HepG2 (cell line): ENCODE results near the gene COX7A2L. TPM values are rescaled to one million over a fixed set of nuclear protein-coding genes. Genes with fewer than 3 reads are reported as not detected.

ENCODE experiments used
- AGO2 ChIP-seq: fragments of 200-400 bp; formaldehyde crosslinking; optimal IDR thresholded peaks from 2 replicates; pipeline ENCODE3; 2017; ENCODE audit warnings: mild to moderate bottlenecking, low read depth, low read length, moderate library complexity
- EEA1 ChIP-seq: sonication (generic); formaldehyde crosslinking; IDR thresholded peaks from 2 replicates; pipeline ENCODE4 v1.5.1; 2020; ENCODE audit warnings: mild to moderate bottlenecking, missing genetic modification reagents, borderline replicate concordance
- EP300 ChIP-seq, 3 experiments: sonication (generic) in 1 of 3; formaldehyde crosslinking in 1 of 3; IDR thresholded peaks; 2 replicates each; pipeline versions ENCODE4 v1.5.1 to v1.6.1; 2011 to 2020; ENCODE audit warnings: low read depth in 2 of 3, low read length in 2 of 3, borderline replicate concordance in 1 of 3, improper control_type of control experiment in 1 of 3, mild to moderate bottlenecking in 1 of 3, missing genetic modification reagents in 1 of 3, moderate library complexity in 1 of 3
- HNRNPUL1 ChIP-seq: fragments of 200-400 bp; formaldehyde crosslinking; IDR thresholded peaks from 2 replicates; pipeline ENCODE4 v1.6.1; 2017; ENCODE audit warnings: low read depth, mild to moderate bottlenecking, low read length, moderate library complexity
- JUN ChIP-seq: sonication (generic); formaldehyde crosslinking; IDR thresholded peaks from 2 replicates; pipeline ENCODE4 v1.4.0; 2020; ENCODE audit warnings: mild to moderate bottlenecking, missing genetic modification reagents
- KDM5A ChIP-seq: fragments of 200-600 bp; sonication (generic); IDR thresholded peaks from 2 replicates; pipeline ENCODE4 v1.7.0; 2018; ENCODE audit warnings: antibody characterized with exemption, mild to moderate bottlenecking, low read length, borderline replicate concordance
- LCORL ChIP-seq, 2 experiments: fragments of 450-650 bp in 1 of 2; sonication (generic) in 1 of 2; formaldehyde crosslinking in 1 of 2; IDR thresholded peaks; 2 replicates each; pipeline versions ENCODE4 v1.5.0 to v1.6.1; 2017 to 2020; ENCODE audit warnings: antibody characterized with exemption in 1 of 2, missing genetic modification reagents in 1 of 2
- PAWR ChIP-seq: sonication (generic); formaldehyde crosslinking; IDR thresholded peaks from 2 replicates; pipeline ENCODE4 v1.4.0; 2020; ENCODE audit warnings: missing genetic modification reagents, mild to moderate bottlenecking, borderline replicate concordance
- RXRB ChIP-seq: IDR thresholded peaks from 2 replicates; pipeline ENCODE4 v1.6.1; 2016; ENCODE audit warnings: borderline replicate concordance, missing genetic modification reagents, missing compliant biosample characterization
- SMYD3 ChIP-seq: sonication (generic); formaldehyde crosslinking; IDR thresholded peaks from 2 replicates; pipeline ENCODE4 v1.8.1; 2023; ENCODE audit warnings: mild to moderate bottlenecking, missing genetic modification reagents
- ZFAT ChIP-seq: sonication (generic); formaldehyde crosslinking; conservative IDR thresholded peaks from 2 replicates; pipeline ENCODE4 v1.8.1; 2023; ENCODE audit warnings: missing genetic modification reagents, inconsistent platforms
- ZMAT3 ChIP-seq: sonication (generic); formaldehyde crosslinking; conservative IDR thresholded peaks from 2 replicates; pipeline ENCODE4 v1.7.0; 2021; ENCODE audit warnings: missing genetic modification reagents
- ZNF350 ChIP-seq: sonication (generic); formaldehyde crosslinking; IDR thresholded peaks from 2 replicates; pipeline ENCODE4 v1.4.0; 2020; ENCODE audit warnings: mild to moderate bottlenecking, low read depth, missing genetic modification reagents, borderline replicate concordance
- ZNF431 ChIP-seq: sonication (generic); formaldehyde crosslinking; IDR thresholded peaks from 2 replicates; pipeline ENCODE4 v1.9.0; 2022; ENCODE audit warnings: missing genetic modification reagents, low read depth, mild to moderate bottlenecking, borderline replicate concordance
- ZNF556 ChIP-seq: sonication (generic); formaldehyde crosslinking; IDR thresholded peaks from 2 replicates; pipeline ENCODE4 v1.4.0; 2020; ENCODE audit warnings: mild to moderate bottlenecking, missing genetic modification reagents, borderline replicate concordance
- ZSCAN21 ChIP-seq: sonication (generic); formaldehyde crosslinking; IDR thresholded peaks from 2 replicates; pipeline ENCODE4 v1.8.0; 2022; ENCODE audit warnings: mild to moderate bottlenecking, missing genetic modification reagents, moderate library complexity, borderline replicate concordance
- polyA plus RNA-seq, 8 experiments: library from polyadenylated mRNA; depleted of rRNA in 3 of 8; stranded (reverse) in 7 of 8; unstranded in 1 of 8; fragments of >200 nt; fragmentation: Illumina TruSeq in 4 of 8; extraction: Trizol in 4 of 8; gene quantifications; 2 replicates each; pipeline versions ENCODE4 v1.2.1 to v1.2.3, GENCODE V29; 2011 to 2016; ENCODE audit warnings: low read depth in 4 of 8, missing spikeins in 1 of 8, mixed read lengths in 1 of 8; ENCODE audit not compliant: insufficient read depth in 1 of 8
- total RNA-seq, 5 experiments: library from RNA; depleted of rRNA; stranded (reverse); fragments of >200 nt; fragmentation: Illumina TruSeq; extraction: Trizol; gene quantifications; 2 replicates each; pipeline ENCODE4 v1.2.3, GENCODE V29; 2016; ENCODE audit warnings: low read depth in 1 of 5
- TF ChIP-seq, protein P1 (sequence below): sonication (generic); formaldehyde crosslinking; IDR thresholded peaks from 2 replicates; pipeline ENCODE4 v1.4.0; 2020; ENCODE audit warnings: missing genetic modification reagents, borderline replicate concordance
- TF ChIP-seq, protein P2 (sequence below): sonication (generic); formaldehyde crosslinking; conservative IDR thresholded peaks from 2 replicates; pipeline ENCODE4 v1.4.0; 2020; ENCODE audit warnings: missing genetic modification reagents
- TF ChIP-seq, protein P3 (sequence below): sonication (generic); formaldehyde crosslinking; conservative IDR thresholded peaks from 2 replicates; pipeline ENCODE4 v1.8.1; 2023; ENCODE audit warnings: missing genetic modification reagents

The COX7A2L gene
- total and polyA plus RNA-seq, 2 of the 13 experiments (the other 11 are each of a cell fraction or from before 2014, with no cell fraction given): 155 to 201 TPM

DNA sequence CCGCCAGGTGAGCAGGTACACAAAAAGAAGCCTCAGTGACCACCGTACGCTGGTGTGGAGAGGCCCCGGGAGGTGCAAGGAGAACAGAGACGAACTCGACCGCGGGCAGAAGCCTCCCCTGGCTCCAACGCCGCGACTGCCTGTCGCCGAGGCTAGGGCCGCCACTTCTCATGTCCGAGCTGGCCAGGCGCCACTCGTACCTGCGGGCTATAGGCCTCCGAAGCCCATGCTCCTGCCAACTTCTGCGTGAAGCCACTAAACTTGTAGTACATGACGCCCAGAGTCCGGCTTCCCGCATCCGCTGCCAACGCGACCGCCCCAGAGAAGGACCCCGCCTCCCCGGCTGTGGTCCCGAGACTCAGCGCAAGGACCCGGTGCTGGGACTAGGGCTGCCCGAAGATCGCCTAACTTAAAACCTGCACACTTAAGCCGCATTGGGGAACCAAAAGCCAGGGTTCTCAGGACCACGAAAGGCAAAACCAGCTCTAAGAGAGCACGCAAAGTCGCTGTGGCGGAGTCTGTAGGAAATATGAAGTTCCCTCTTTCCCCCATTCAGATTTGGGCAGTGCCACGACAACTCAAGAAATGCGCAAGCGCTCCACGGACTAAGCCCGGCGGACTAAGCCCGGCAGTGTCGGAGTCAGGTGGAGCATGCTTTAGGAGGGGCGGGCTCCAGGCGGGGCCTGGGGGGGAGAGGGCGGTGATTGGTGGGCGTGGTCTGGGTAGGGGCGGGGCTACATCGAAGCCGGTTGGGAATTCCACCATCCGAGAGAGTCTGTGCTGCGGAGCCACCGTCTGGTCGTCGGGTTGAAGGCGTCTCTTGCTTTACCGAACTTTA is at the start of gene COX7A2L (continued):
- peak; percentile 61; the same call in 1 of the 2 replicates for TF ChIP-seq LCORL (IDR thresholded peaks at IDR 0.05)
- peak; percentile 89 for TF ChIP-seq LCORL (CRISPR knock-in tag; IDR thresholded peaks at IDR 0.05)
- TF ChIP-seq, protein P1, sequence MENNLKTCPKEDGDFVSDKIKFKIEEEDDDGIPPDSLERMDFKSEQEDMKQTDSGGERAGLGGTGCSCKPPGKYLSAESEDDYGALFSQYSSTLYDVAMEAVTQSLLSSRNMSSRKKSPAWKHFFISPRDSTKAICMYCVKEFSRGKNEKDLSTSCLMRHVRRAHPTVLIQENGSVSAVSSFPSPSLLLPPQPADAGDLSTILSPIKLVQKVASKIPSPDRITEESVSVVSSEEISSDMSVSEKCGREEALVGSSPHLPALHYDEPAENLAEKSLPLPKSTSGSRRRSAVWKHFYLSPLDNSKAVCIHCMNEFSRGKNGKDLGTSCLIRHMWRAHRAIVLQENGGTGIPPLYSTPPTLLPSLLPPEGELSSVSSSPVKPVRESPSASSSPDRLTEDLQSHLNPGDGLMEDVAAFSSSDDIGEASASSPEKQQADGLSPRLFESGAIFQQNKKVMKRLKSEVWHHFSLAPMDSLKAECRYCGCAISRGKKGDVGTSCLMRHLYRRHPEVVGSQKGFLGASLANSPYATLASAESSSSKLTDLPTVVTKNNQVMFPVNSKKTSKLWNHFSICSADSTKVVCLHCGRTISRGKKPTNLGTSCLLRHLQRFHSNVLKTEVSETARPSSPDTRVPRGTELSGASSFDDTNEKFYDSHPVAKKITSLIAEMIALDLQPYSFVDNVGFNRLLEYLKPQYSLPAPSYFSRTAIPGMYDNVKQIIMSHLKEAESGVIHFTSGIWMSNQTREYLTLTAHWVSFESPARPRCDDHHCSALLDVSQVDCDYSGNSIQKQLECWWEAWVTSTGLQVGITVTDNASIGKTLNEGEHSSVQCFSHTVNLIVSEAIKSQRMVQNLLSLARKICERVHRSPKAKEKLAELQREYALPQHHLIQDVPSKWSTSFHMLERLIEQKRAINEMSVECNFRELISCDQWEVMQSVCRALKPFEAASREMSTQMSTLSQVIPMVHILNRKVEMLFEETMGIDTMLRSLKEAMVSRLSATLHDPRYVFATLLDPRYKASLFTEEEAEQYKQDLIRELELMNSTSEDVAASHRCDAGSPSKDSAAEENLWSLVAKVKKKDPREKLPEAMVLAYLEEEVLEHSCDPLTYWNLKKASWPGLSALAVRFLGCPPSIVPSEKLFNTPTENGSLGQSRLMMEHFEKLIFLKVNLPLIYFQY (CRISPR knock-in tag): 0 out of 2 replicates have a peak, but pooled peaks have one; percentile 79
- TF ChIP-seq ZFAT (CRISPR knock-in tag): no peak
- TF ChIP-seq, protein P2, sequence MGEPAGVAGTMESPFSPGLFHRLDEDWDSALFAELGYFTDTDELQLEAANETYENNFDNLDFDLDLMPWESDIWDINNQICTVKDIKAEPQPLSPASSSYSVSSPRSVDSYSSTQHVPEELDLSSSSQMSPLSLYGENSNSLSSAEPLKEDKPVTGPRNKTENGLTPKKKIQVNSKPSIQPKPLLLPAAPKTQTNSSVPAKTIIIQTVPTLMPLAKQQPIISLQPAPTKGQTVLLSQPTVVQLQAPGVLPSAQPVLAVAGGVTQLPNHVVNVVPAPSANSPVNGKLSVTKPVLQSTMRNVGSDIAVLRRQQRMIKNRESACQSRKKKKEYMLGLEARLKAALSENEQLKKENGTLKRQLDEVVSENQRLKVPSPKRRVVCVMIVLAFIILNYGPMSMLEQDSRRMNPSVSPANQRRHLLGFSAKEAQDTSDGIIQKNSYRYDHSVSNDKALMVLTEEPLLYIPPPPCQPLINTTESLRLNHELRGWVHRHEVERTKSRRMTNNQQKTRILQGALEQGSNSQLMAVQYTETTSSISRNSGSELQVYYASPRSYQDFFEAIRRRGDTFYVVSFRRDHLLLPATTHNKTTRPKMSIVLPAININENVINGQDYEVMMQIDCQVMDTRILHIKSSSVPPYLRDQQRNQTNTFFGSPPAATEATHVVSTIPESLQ: 0 out of 2 replicates have a peak, but pooled peaks have one; percentile 73
- peak; percentile 41; the same call in 1 of the 2 replicates for TF ChIP-seq RXRB (CRISPR knock-in tag)
- peak; percentile 18; the same call in 1 of the 2 replicates for TF ChIP-seq ZNF556 (CRISPR knock-in tag)
- peak; percentile 77; the same call in 1 of the 2 replicates for TF ChIP-seq ZSCAN21 (CRISPR knock-in tag)
- TF ChIP-seq ZNF350 (CRISPR knock-in tag): peak; percentile 93
- no peak; the same call in 1 of the 2 replicates for TF ChIP-seq ZNF431 (CRISPR knock-in tag)
- peak; percentile 28; the same call in 1 of the 2 replicates for TF ChIP-seq ZMAT3
- TF ChIP-seq, protein P3, sequence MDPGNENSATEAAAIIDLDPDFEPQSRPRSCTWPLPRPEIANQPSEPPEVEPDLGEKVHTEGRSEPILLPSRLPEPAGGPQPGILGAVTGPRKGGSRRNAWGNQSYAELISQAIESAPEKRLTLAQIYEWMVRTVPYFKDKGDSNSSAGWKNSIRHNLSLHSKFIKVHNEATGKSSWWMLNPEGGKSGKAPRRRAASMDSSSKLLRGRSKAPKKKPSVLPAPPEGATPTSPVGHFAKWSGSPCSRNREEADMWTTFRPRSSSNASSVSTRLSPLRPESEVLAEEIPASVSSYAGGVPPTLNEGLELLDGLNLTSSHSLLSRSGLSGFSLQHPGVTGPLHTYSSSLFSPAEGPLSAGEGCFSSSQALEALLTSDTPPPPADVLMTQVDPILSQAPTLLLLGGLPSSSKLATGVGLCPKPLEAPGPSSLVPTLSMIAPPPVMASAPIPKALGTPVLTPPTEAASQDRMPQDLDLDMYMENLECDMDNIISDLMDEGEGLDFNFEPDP (CRISPR knock-in tag): no peak
- no peak for TF ChIP-seq EP300 (IDR thresholded peaks at IDR 0.05; ENCODE audit: low read depth in 2 of 2, low read length in 2 of 2)
- peak; percentile 20; the same call in 1 of the 2 replicates for TF ChIP-seq EP300 (CRISPR knock-in tag; IDR thresholded peaks at IDR 0.05; ENCODE audit: borderline replicate concordance)
- TF ChIP-seq AGO2: peak; percentile 92
- TF ChIP-seq SMYD3: peak; percentile 60; the same call in 1 of the 2 replicates
- no peak for TF ChIP-seq HNRNPUL1
- 0 out of 2 replicates have a peak, but pooled peaks have one; percentile 27 for TF ChIP-seq JUN (CRISPR knock-in tag)
- TF ChIP-seq PAWR (CRISPR knock-in tag): no peak
- TF ChIP-seq EEA1 (CRISPR knock-in tag): 0 out of 2 replicates have a peak, but pooled peaks have one; percentile 2
- peak; percentile 92 for TF ChIP-seq KDM5A
